Iris pigment epithelial cell (primary cell): ENCODE results near the gene GUCY2D.

Experiments used
- DNase-seq: peaks from one replicate; pipeline ENCODE4 v3.0.0-alpha.2; 2011; ENCODE audit warnings: low read depth

Gene GUCY2D

DNA sequence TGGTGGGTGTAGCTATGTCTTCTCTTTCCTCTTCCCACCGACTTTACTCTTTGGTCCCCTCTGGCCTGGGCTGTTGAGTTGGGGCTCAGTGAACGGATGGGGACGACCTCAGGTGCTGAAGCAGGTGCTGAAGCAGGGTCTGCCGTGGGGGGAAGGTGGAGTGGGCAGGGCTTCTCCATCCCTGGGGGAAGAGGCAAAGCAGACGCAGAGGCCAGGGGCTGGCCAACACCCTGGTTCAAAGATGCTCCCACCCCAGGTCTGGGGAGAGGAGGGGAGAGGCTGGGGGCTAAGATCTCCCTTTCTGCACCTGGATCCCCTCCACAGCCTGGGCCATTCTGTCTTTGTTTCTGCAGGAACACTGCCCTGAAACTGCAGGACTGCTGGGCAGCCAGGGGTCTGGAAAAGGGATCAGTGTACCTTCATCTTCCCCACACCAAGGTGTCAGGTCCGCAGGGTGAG lies 62.2 kb downstream of the GUCY2D start:
- no peak for DNase-seq

DNA sequence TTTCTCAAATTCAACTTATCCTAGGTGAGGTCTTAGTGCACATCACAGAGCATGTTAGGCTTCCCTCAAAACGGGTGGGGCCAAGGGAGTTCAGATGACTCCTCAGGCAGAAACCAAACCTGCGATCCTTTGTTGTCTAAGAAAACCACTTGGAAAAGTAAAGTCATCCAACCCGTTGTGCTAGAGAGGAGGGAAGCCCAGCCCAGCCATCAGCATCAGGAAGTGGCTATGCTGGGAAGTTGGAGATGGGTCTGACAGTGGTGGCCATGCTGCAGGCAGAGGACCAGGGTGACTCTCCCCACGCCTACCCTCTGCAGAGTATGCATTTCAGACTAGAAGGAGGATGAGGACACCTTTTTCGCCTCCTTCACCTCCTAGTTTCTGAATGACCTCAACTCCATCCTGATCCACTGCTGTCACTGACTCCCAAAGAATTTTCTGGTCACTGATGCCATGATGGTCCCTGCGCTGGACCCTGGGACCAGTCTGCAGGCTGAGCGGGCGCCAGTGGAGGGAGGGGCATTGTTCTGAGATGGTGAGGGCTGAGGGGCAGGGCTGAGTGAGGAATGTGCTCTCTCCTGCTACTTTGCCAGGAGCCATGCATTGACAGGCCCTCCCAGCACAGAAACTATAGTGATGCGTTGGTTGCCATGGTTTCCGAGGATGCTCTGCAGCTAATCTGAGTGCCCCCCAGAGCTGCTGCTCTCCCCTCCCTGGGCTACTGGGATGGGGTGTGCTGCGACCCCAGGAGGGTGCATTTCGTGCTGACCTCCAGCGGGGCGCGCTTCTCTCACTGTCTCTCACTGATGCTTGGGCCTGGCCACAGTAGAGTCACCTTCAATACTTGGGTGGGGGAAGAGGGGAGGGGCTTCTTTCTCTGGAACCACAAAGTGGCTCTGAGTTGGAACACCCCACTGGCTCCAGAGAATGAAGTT lies 64.7 kb downstream of the GUCY2D start:
- no peak for DNase-seq

- no peak for DNase-seq
Measured at GRCh38 chr17:8067806-8068205, 65.4 kb downstream of the GUCY2D start.

GRCh38 chr17:8068736-8069586 lies 66.5 kb downstream of the GUCY2D start:
- DNase-seq: no peak

DNA sequence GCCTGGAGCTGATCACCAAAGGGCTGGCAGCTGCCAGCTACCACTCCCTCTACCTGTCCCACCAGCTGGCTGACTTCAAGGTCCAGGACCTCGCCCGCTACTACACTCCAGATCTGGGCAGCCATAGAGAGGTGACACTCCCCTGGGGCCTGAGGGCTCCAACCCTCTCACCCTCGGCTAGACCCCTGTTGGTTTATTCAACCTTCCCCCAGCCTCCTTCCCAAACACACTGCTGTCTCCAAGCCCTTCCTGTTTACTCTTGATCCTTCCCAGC lies 67.1 kb downstream of the GUCY2D start:
- DNase-seq: no peak
